GM12891 (cell line): ENCODE measurements around the gene SALL4.

Experiments
- POLR2AphosphoS5 ChIP-seq: IDR thresholded peaks from 2 replicates; pipeline ENCODE4 v1.6.1; 2011; ENCODE audit warnings: low read depth, low read length, control low read depth
- TAF1 ChIP-seq: IDR thresholded peaks from 2 replicates; pipeline ENCODE4 v1.6.1; 2011; ENCODE audit warnings: low read depth, low read length, control low read depth

DNA sequence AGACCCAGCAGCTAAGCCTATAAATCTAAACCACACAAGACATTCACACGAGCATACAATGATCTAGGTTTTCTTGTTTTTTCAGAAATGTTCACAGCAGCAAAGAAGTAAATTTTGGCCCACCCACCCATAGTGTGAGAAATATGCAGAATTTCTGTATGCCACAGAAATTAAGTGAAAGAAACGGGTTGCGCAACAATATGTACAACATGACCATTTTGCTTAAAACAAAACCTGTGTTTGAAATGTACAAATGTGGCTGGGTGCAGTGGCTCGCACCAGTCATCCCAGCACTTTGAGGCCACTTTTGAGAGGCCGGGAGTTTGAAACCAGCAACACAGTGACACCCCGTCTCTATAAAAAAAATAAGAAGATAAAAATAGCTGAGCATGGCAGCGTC is 9.4 kb downstream of the SALL4 start:
- TF ChIP-seq POLR2AphosphoS5 = no peak
- no peak for TF ChIP-seq TAF1
